GM23338 (cell line): ENCODE measurements around the gene OSGIN1. TPM values are rescaled to one million over a fixed set of nuclear protein-coding genes. Genes with fewer than 3 reads are reported as not detected.

Experiments
- ATAC-seq: fragments of 200-7000 bp; cut with Tn5 transposase; 3 replicates; pipeline ENCODE4 v1.9.1; 2020
- DNase-seq: peaks from one replicate; pipeline ENCODE4 v3.0.0-alpha.2; 2015; ENCODE audit warnings: low spot score
- H2AFZ ChIP-seq: fragments of 200-600 bp; sonication (generic); 2 replicates; pipeline ENCODE4 v1.8.0; 2016; ENCODE audit warnings: antibody characterized with exemption, mild to moderate bottlenecking, moderate library complexity
- H3F3A ChIP-seq: fragments of 200-600 bp; sonication (generic); replicated peaks from 2 replicates; pipeline ENCODE4 v1.8.0; 2017; ENCODE audit warnings: antibody characterized with exemption, mixed run types, low read depth
- H3K27ac ChIP-seq: fragments of 200-600 bp; sonication (generic); 2 replicates; pipeline ENCODE4 v1.6.1; 2016; ENCODE audit warnings: low read depth
- H3K27me3 ChIP-seq: fragments of 200-600 bp; sonication (generic); 2 replicates; pipeline ENCODE4 v1.8.0; 2016; ENCODE audit warnings: mild to moderate bottlenecking, mixed run types, moderate library complexity; ENCODE audit not compliant: insufficient read depth
- H3K36me3 ChIP-seq: fragments of 200-600 bp; sonication (generic); 2 replicates; pipeline ENCODE4 v1.8.0; 2016; ENCODE audit warnings: mild to moderate bottlenecking; ENCODE audit not compliant: insufficient read depth
- H3K4me1 ChIP-seq: fragments of 200-600 bp; sonication (generic); 2 replicates; pipeline ENCODE4 v1.8.0; 2016; ENCODE audit warnings: mild to moderate bottlenecking, moderate library complexity; ENCODE audit not compliant: insufficient read depth
- H3K4me2 ChIP-seq: fragments of 200-600 bp; sonication (generic); 2 replicates; pipeline ENCODE4 v1.7.1; 2017; ENCODE audit warnings: mixed run types
- H3K4me3 ChIP-seq: fragments of 200-600 bp; sonication (generic); 2 replicates; pipeline ENCODE4 v1.6.1; 2016; ENCODE audit warnings: mixed run types
- H3K79me2 ChIP-seq: fragments of 200-600 bp; sonication (generic); replicated peaks from 2 replicates; pipeline ENCODE4 v1.8.0; 2017; ENCODE audit warnings: mild to moderate bottlenecking; ENCODE audit not compliant: insufficient read depth
- H3K9me2 ChIP-seq: fragments of 200-600 bp; sonication (generic); 2 replicates; pipeline ENCODE4 v1.8.0; 2017; ENCODE audit not compliant: insufficient read depth
- H4K20me1 ChIP-seq: fragments of 200-600 bp; sonication (generic); replicated peaks from 2 replicates; pipeline ENCODE4 v1.8.0; 2017; ENCODE audit warnings: mild to moderate bottlenecking; ENCODE audit not compliant: insufficient read depth
- H3K27ac Mint-ChIP-seq: 2 replicates; pipeline ENCODE4 v1.8.0; 2020; ENCODE audit warnings: inconsistent platforms, mild to moderate bottlenecking, moderate library complexity, mixed read lengths
- H3K27me3 Mint-ChIP-seq: 3 replicates; pipeline ENCODE4 v1.8.0; 2022; ENCODE audit warnings: low read depth, mild to moderate bottlenecking, moderate library complexity, mixed read lengths, inconsistent platforms; ENCODE audit not compliant: insufficient read depth, poor library complexity
- H3K36me3 Mint-ChIP-seq: 3 replicates; pipeline ENCODE4 v1.8.0; 2021; ENCODE audit warnings: low read depth, mild to moderate bottlenecking, inconsistent platforms, moderate library complexity, mixed read lengths
- H3K4me1 Mint-ChIP-seq: 3 replicates; pipeline ENCODE4 v1.8.0; 2020; ENCODE audit warnings: mild to moderate bottlenecking, inconsistent platforms, mixed read lengths
- H3K4me3 Mint-ChIP-seq: 3 replicates; pipeline ENCODE4 v1.8.0; 2021; ENCODE audit warnings: moderate library complexity, mild to moderate bottlenecking, inconsistent platforms, mixed read lengths
- H3K9me3 Mint-ChIP-seq: 3 replicates; pipeline ENCODE4 v1.8.0; 2020; ENCODE audit warnings: moderate library complexity, mild to moderate bottlenecking, inconsistent platforms, mixed read lengths
- CREB1 ChIP-seq: fragments of 250-450 bp; sonication (Bioruptor Pico); IDR thresholded peaks from 2 replicates; pipeline ENCODE4 v1.5.0; 2020; ENCODE audit warnings: low read depth, mild to moderate bottlenecking, moderate library complexity
- EZH2 ChIP-seq: fragments of 200-600 bp; sonication (generic); IDR thresholded peaks from one replicate; pipeline ENCODE4 v1.8.0; 2017; ENCODE audit warnings: antibody characterized with exemption, mild to moderate bottlenecking, low read depth; ENCODE audit not compliant: unreplicated experiment
- EZH2phosphoT487 ChIP-seq: fragments of 200-600 bp; sonication (generic); IDR thresholded peaks from one replicate; pipeline ENCODE4 v1.8.1; 2018; ENCODE audit warnings: antibody characterized with exemption; ENCODE audit not compliant: unreplicated experiment
- JUNB ChIP-seq: IDR thresholded peaks from one replicate; pipeline ENCODE4 v1.6.1; 2016; ENCODE audit warnings: antibody characterized with exemption; ENCODE audit not compliant: unreplicated experiment
- NANOG ChIP-seq: IDR thresholded peaks from 2 replicates; pipeline ENCODE4 v1.6.1; 2016; ENCODE audit warnings: antibody characterized with exemption, borderline replicate concordance
- POLR2AphosphoS5 ChIP-seq: IDR thresholded peaks from 2 replicates; pipeline ENCODE4 v1.6.1; 2016; ENCODE audit warnings: antibody characterized with exemption, low read depth
- STAT1 ChIP-seq: IDR thresholded peaks from one replicate; pipeline ENCODE4 v1.6.1; 2016; ENCODE audit warnings: antibody characterized with exemption; ENCODE audit not compliant: unreplicated experiment
- ZNF114 ChIP-seq: fragments of 250-450 bp; sonication (Bioruptor Pico); IDR thresholded peaks from 2 replicates; pipeline ENCODE4 v1.5.0; 2020; ENCODE audit warnings: mild to moderate bottlenecking, moderate library complexity
- ZNF331 ChIP-seq: fragments of 250-450 bp; sonication (Bioruptor Pico); IDR thresholded peaks from 2 replicates; pipeline ENCODE4 v1.5.0; 2020; ENCODE audit warnings: low read depth, mild to moderate bottlenecking, moderate library complexity
- ZNF462 ChIP-seq: fragments of 250-450 bp; sonication (Bioruptor Pico); IDR thresholded peaks from 2 replicates; pipeline ENCODE4 v1.5.0; 2020; ENCODE audit warnings: mild to moderate bottlenecking, moderate library complexity
- polyA plus RNA-seq: library from polyadenylated mRNA; unstranded; fragments of >200 nt; fragmentation: Nextera tagmentation; extraction: Ambion mirVana; gene quantifications from 2 replicates; pipeline ENCODE4 v1.2.1, GENCODE V29; 2016
- total RNA-seq: library from RNA; depleted of rRNA; stranded (reverse); fragments of >200 nt; shearing (Covaris generic); gene quantifications from 2 replicates; pipeline ENCODE4 v1.2.3, GENCODE V29; 2014
- TF ChIP-seq, protein P1 (sequence below): IDR thresholded peaks from one replicate; pipeline ENCODE4 v1.6.1; 2018; ENCODE audit warnings: antibody characterized with exemption; ENCODE audit not compliant: unreplicated experiment
- TF ChIP-seq, protein P2 (sequence below), 2 experiments: fragments of 200-600 bp in 1 of 2; sonication (generic) in 1 of 2; conservative IDR thresholded peaks; 2 replicates each; pipeline versions ENCODE4 v1.5.1 to v1.6.1; 2016 to 2017; ENCODE audit warnings: antibody characterized with exemption in 2 of 2, low read depth in 2 of 2, mild to moderate bottlenecking in 2 of 2, moderate library complexity in 1 of 2
- TF ChIP-seq, protein P3 (sequence below): IDR thresholded peaks from 2 replicates; pipeline ENCODE4 v1.6.1; 2016; ENCODE audit warnings: antibody characterized with exemption

OSGIN1 gene
- total and polyA plus RNA-seq, 2 experiments from 2014 or later: 0.32 to 1.6 TPM

DNA sequence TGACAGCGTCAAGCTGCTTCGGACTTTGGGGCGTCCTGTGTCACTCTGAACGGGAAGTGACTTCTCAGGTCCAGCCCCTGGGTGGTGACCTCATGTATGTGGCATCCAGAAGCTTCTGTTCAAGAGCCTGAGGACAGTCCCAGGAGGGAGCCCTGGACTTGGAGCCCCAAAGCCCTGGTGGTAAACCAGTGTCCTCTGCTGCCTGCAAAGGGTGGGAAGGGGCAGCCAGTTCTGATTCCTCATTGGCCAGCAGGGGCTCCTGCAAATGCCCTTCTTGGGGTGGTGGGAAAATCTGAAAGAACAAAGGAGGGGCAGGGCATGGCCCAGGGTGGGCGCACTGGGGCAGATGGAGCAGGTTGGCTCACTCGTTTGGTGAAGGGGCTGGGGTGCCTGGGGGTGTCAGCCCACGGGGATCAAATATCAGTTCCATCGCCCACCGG lies 1.6 kb downstream of the OSGIN1 start:
- Mint-ChIP-seq H3K36me3 (peaks cover 9% of the 10 kb centered on the region; the same call in 2 of the 3 replicates), H3K27me3 (peaks cover 8% of the 10 kb centered on the region), H3K9me3 (peaks cover 13% of the 10 kb centered on the region), H3K27ac (no peak overlapping the region), H3K4me3 (no peak overlapping the region), H3K4me1 (peaks cover 9% of the 10 kb centered on the region)
- Histone ChIP-seq H3K27ac (no peak overlapping the region), H3K79me2 (no peaks in the 10 kb centered on the region), H4K20me1 (no peaks in the 10 kb centered on the region), H3K36me3 (no peaks in the 10 kb centered on the region), H2AFZ (no peak overlapping the region), H3F3A (peaks cover 13% of the 10 kb centered on the region; the same call in 1 of the 2 replicates), H3K4me1 (no peaks in the 10 kb centered on the region), H3K27me3 (no peaks in the 10 kb centered on the region), H3K4me2 (no peak overlapping the region), H3K4me3 (no peak overlapping the region), H3K9me2 (no peaks in the 10 kb centered on the region)
- DNase-seq (peak; percentile 48), ATAC-seq (peak; percentile 9; the same call in 1 of the 3 replicates)
- TF ChIP-seq STAT1 (no peak), JUNB (no peak), EZH2 (no peak), CREB1 (no peak), EZH2phosphoT487 (no peak), ZNF462 (CRISPR knock-in tag) (no peak), NANOG (no peak), ZNF114 (CRISPR knock-in tag) (no peak), ZNF331 (CRISPR knock-in tag) (no peak), POLR2AphosphoS5 (no peak)
- TF ChIP-seq, protein P1, sequence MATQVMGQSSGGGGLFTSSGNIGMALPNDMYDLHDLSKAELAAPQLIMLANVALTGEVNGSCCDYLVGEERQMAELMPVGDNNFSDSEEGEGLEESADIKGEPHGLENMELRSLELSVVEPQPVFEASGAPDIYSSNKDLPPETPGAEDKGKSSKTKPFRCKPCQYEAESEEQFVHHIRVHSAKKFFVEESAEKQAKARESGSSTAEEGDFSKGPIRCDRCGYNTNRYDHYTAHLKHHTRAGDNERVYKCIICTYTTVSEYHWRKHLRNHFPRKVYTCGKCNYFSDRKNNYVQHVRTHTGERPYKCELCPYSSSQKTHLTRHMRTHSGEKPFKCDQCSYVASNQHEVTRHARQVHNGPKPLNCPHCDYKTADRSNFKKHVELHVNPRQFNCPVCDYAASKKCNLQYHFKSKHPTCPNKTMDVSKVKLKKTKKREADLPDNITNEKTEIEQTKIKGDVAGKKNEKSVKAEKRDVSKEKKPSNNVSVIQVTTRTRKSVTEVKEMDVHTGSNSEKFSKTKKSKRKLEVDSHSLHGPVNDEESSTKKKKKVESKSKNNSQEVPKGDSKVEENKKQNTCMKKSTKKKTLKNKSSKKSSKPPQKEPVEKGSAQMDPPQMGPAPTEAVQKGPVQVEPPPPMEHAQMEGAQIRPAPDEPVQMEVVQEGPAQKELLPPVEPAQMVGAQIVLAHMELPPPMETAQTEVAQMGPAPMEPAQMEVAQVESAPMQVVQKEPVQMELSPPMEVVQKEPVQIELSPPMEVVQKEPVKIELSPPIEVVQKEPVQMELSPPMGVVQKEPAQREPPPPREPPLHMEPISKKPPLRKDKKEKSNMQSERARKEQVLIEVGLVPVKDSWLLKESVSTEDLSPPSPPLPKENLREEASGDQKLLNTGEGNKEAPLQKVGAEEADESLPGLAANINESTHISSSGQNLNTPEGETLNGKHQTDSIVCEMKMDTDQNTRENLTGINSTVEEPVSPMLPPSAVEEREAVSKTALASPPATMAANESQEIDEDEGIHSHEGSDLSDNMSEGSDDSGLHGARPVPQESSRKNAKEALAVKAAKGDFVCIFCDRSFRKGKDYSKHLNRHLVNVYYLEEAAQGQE: no peak
- TF ChIP-seq, protein P2, sequence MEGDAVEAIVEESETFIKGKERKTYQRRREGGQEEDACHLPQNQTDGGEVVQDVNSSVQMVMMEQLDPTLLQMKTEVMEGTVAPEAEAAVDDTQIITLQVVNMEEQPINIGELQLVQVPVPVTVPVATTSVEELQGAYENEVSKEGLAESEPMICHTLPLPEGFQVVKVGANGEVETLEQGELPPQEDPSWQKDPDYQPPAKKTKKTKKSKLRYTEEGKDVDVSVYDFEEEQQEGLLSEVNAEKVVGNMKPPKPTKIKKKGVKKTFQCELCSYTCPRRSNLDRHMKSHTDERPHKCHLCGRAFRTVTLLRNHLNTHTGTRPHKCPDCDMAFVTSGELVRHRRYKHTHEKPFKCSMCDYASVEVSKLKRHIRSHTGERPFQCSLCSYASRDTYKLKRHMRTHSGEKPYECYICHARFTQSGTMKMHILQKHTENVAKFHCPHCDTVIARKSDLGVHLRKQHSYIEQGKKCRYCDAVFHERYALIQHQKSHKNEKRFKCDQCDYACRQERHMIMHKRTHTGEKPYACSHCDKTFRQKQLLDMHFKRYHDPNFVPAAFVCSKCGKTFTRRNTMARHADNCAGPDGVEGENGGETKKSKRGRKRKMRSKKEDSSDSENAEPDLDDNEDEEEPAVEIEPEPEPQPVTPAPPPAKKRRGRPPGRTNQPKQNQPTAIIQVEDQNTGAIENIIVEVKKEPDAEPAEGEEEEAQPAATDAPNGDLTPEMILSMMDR (conservative IDR thresholded peaks at IDR 0.05; ENCODE audit: low read depth in 2 of 2): no peak
- TF ChIP-seq, protein P3, sequence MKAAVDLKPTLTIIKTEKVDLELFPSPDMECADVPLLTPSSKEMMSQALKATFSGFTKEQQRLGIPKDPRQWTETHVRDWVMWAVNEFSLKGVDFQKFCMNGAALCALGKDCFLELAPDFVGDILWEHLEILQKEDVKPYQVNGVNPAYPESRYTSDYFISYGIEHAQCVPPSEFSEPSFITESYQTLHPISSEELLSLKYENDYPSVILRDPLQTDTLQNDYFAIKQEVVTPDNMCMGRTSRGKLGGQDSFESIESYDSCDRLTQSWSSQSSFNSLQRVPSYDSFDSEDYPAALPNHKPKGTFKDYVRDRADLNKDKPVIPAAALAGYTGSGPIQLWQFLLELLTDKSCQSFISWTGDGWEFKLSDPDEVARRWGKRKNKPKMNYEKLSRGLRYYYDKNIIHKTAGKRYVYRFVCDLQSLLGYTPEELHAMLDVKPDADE: no peak
